Pons (tissue), 1 donor: ENCODE results near the gene LPGAT1.
"Not testable (repeated sequence)": the region's sequence is repeated elsewhere in the genome, so short reads cannot be mapped to it uniquely, and the experiment has no call there.

Experiments used
- DNase-seq: peaks from one replicate; pipeline ENCODE4 v3.0.0-alpha.2; 2016; ENCODE audit warnings: low spot score

LPGAT1 gene

GRCh38 chr1:211735208-211736170 lies 95.1 kb downstream of the LPGAT1 start:
- DNase-seq = peak; percentile 97

- DNase-seq = no peak
Observed at GRCh38 chr1:211734791-211735190, 95.8 kb downstream of the LPGAT1 start.

DNA sequence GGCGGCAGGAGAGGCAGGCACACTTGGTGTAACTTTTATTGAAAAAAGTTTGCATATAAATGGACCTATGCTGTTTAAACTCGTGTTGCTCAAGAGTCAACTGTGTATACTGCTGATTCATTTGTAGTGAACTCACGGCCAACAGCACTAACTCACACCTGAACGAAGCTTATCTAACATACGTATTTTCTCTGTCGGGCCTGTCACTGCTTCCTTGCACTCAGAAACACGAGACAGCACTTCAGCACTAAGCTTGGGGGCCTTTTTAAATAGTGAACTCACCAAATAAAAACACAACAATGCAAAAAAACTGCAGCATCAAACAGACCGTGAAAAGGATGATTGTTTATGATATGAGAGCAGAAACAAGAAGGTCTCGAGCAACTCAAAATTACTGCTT lies 96.2 kb downstream of the LPGAT1 start:
- DNase-seq = no peak

DNA sequence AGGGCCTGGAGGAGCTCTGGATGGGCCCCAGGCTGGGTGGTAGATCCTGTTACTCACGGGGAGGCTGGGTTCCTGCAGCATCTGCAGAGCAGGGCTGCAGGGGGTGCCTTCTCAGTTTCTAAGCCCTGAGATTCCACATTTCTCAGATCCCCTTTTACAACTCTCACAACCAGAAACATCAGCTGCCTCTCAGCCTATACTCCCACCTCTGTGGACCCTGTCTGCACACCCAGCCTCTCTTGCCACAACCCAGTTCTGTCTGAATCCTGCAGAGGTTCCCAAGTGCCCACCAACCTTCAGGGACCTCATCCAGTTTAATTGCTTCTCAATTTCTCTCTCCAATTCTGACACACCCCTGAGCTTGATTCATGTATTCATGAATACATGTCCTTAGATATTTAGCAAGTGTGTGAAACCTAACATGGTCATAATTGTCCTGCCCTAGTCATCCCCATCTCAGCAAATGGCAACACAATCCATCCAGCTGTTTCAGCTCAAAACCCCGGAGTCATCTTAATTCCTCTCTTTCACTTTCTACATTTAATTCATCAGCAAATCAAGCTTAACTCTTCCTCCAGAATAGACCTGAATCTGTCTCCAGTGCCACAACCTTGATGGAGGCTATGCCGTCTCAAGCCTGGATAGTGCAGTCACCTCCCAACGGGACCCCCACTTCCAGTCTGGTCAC lies 98.1 kb downstream of the LPGAT1 start:
- no peak for DNase-seq

DNA sequence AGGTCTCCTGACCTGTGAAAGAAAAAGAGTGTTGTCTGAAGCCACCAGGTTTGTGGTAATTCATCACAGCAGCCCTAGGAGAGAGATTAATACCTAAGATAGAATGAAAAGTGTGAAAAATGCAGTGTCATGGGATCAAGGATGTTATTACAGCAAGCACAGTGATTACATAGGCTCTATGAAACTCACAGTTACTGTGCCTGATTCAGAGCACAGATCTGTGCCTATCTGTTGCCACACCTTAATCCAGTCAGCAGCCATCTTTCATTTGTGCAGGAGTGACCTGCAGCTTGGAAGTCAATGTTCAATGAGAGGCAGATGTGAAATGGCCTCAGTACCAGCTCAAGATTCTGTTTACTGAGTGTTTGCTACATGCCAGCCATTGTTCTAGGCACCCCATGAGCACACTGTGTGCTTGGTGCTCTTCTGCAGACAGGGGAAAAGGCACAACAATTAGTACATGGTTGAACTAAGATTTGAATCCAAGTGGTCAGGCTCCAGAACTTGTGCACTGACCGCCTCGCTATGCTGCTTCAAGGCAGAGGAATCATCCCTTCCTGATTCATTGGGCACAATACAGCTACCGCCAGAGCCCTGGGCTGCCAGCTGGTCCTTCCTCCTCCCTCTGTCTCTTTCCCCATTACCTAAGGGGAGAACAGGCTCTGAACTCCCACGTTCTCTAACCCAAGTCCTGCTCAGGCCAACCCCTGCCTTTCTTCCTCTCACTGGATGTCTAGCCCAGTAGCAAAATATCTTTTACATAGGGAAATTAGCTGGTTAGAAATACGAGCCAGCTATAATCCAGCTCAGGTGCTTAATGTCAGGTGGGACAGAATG lies 98.9 kb downstream of the LPGAT1 start:
- DNase-seq = no peak

- DNase-seq = no peak
Observed at GRCh38 chr1:211730347-211730746, 100.2 kb downstream of the LPGAT1 start.

- no peak for DNase-seq
Observed at GRCh38 chr1:211729238-211729637, 101.3 kb downstream of the LPGAT1 start.

- no peak for DNase-seq
Observed at GRCh38 chr1:211726467-211726995, 104.0 kb downstream of the LPGAT1 start.

DNA sequence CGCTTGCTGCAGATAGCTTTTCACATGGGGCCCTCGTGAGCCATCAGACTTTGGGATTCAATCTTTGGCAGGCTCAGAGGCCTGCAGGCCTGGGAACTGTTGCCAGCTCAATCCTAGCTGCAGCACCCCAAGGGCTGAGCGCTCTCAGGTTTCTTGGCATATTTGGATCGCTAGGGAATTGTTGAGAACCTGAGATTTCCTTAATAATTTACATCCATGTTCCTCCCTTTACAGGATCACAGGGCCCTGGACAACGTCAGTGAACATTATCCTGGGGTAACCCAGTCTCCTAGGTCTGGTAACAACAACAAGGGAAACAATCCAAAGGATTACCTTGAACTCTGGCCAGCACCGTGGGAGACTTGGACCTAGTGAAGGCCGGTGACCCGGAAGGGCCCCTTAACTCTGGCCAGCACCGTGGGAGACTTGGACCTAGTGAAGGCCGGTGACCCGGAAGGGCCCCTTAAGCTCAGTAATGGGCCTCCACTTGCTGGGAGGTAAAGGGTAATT lies 105.8 kb downstream of the LPGAT1 start:
- no peak for DNase-seq

GRCh38 chr1:211723273-211723672 lies 107.3 kb downstream of the LPGAT1 start:
- no peak for DNase-seq

DNA sequence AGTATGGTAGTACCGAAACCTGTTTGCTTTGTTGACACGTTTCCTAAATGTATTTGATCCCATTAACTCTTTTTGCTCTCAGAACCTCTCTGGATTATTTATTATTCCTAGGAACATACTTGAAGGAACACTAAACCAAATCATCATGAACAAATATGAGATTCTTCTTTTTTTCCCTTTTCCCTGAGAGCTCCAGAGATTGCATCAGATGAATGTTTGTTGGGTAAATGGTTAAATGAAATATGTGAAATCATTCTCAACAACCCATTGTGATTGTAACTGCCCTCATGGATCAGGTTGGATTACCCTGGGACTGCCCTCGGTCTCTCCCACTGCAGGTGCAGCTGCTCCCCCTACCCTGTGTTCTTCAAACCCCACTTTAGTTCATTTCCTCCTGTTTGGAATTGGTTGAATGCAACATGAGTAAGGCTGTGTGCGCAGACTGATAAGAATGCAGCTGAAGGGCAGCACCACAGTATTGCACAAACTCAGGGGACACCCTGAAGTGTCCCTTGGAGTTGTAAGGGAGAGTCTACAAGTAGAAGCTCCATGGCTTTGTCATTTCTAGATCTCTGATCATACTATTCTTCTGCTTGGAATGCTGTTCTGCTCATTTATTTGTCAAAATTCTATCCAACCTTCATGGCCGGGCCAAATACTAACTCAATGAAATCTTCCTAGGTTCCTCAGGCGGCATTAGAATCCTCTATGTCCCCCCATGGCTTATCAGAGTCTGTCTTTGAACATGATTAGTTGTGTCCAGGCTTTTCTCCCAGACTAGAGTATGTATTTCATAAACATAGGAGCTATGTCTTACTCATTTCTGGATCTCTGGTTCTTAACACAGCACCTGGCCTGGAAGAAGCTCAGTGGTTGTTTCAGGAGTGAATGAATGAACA lies 108.0 kb downstream of the LPGAT1 start:
- DNase-seq = no peak

DNA sequence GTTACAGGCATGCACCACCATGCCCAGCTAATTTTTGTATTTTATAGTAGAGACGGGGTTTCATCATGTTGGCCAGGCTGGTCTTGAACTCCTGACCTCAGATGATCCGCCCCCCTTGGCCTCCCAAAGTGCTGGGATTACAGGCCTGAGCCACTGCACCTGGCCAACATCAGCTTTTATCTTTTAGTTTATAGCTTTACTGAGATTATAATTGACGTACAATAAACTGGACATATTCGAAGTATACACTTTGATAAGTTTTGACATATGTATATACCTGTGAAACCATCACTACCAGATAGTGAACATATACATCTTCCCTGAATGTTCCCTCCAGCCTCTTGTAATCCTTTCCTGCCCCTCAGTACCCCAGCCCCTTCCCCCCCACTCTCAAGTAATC lies 114.0 kb downstream of the LPGAT1 start:
- DNase-seq = not testable (repeated sequence)

- no peak for DNase-seq
Observed at GRCh38 chr1:211715971-211716370, 114.6 kb downstream of the LPGAT1 start.

DNA sequence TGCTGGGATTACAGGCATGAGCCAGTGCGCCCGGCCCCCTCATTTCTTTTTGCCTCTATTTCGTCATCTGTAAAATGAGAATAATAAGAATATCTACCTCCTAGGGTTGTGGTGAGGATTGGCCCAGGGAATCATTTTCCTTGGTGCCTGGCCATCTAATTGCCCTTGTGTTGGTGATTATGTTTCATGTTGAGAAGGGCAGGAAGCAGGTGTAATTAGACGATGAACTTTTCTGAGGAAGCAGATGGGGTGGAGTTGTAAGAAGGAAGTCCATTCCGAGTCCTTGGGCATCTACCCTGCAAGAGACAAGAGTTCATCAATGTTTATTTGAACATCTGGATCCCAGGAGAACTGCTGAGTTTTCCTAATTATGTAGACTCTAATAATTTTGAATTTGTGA lies 116.4 kb downstream of the LPGAT1 start:
- no peak for DNase-seq

DNA sequence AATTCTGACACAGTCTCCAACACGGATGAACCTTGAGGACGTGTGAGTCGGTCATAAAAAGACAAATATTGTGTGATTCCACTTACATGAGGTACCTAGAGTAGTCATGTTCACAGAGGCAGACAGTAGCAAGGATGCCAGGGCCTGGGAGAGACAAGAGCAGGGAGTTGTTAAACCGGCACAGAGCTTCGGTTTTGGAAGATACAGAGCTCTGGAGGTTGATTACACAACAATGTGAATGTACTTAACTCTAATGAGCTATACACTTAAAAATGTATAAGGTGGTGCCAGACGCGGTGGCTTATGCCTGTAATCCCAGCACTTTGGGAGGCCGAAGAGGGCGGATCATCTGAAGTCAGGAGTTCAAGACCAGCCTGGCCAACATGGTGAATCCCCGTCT lies 117.3 kb downstream of the LPGAT1 start:
- no peak for DNase-seq

DNA sequence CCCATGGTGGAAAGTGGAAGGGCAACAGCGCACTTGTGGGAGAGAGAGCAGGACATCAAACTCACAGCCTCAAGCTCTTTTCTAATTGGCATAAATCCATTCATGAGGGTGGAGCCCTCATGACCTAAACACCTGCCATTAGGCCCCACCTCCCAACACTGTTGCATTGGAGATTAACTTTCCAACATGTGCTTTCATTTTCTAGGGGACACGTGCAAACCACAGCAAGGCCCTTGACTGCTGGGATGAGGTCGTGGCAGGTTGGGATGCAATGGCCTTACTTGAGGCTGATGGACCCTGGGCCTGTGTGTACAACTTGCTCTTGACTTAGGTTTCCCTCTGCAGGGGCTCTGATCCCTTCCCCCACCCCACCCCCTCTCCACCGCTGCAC lies 119.3 kb downstream of the LPGAT1 start:
- no peak for DNase-seq

DNA sequence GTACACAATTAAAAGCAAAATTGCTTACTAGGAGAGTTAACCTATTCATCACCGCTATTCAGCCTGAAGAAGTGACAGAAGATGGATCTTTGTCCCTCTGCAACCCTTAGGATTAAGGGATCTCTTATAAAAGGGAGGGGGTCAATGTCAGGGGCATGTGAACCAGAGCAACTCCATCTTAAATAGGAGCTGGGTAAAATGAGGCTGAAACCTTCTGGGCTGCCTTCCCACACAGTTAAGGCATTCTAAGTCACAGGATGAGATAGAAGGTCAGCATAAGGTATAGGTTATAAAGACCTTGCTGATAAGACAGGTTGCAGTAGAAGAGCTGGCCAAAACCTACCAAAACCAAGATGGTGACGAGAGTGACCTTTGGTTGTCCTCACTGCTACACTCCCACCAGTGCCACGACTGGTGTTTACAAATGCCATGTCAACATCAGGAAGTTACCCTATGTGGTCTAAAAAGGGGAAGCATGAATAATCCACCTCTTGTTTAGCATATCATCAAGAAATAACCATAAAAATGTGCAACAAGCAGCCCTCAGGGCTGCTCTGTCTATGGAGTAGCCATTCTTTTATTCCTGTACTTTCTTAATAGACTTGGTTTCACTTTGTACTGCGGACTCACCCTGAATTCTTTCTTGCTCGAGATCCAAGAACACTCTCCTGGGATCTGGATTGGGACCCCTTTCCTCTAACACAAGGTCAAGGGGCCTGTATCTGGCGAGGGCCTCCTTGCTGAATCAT lies 119.8 kb downstream of the LPGAT1 start:
- no peak for DNase-seq

GRCh38 chr1:211708926-211709325 lies 121.6 kb downstream of the LPGAT1 start:
- no peak for DNase-seq

DNA sequence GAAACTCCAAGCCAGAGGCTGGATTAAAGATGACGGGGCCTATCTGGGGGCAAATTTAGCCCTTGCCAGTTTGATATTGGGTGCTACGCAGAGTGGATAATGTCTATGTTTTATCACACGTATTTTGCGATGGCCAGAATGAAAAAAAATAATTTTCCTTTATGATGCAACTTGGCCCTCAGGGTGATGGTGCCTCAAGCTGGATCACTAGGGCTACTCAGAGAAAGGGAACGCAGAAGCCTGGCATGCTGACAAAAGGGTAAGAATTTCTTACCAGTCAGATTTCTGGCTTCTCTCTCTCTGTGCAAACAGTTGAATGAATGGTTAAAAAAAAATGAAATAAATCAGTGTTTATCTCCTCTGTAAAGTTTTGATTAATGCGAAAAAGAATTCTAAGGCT lies 122.6 kb downstream of the LPGAT1 start:
- no peak for DNase-seq

DNA sequence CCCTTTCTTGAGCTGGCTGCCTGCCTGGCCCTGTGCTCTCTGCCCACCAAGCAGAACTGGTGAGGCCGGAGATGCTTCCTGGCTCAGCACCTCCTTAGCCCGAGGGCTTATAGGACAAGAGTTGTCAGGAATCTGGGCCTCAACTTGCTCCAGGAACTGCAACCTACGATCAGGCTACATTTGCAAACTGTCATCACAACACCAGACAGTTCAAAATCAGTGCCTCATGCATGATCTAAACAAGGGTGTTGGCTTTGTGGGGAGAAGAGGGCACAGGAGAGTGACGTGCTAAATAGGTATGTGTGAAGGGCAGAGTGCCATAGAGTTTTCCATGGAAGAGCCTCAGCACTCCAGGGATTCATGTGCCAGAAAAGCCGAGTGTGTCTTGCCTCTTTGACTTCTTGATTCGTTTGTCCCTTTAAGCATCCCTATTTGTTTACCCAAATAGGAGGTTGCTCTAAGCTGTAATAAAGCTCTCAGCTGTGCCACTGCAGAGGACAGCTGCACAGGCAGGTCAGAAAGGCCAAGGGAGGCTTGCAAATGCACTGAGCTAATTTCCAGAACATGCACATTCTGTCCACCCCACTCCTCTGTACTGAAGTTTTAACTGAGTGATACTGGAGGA lies 125.0 kb downstream of the LPGAT1 start:
- no peak for DNase-seq
